Progenitor cell of endocrine pancreas (in vitro differentiated cells): ENCODE results near the gene CDH3. TPM values are rescaled to one million over a fixed set of nuclear protein-coding genes. Genes with fewer than 3 reads are reported as not detected.

Experiments used
- DNase-seq: peaks from one replicate; pipeline ENCODE4 v3.0.0; 2021; ENCODE audit warnings: low spot score; ENCODE audit not compliant: unreplicated experiment
- H3K27ac Mint-ChIP-seq: 2 replicates; pipeline ENCODE4 v1.8.0; 2021; ENCODE audit warnings: mild to moderate bottlenecking, moderate library complexity, mixed read lengths
- H3K27me3 Mint-ChIP-seq: 2 replicates; pipeline ENCODE4 v1.8.0; 2021; ENCODE audit warnings: mixed read lengths
- H3K36me3 Mint-ChIP-seq: 2 replicates; pipeline ENCODE4 v1.8.0; 2022; ENCODE audit warnings: mixed read lengths; ENCODE audit not compliant: insufficient read depth
- H3K4me1 Mint-ChIP-seq: 2 replicates; pipeline ENCODE4 v1.8.0; 2021; ENCODE audit warnings: low read depth, mixed read lengths
- H3K4me3 Mint-ChIP-seq: 2 replicates; pipeline ENCODE4 v1.8.0; 2021; ENCODE audit warnings: low read depth, mild to moderate bottlenecking, moderate library complexity, mixed read lengths
- H3K9me3 Mint-ChIP-seq: 2 replicates; pipeline ENCODE4 v1.8.0; 2021; ENCODE audit warnings: low read depth, mixed read lengths
- total RNA-seq: library from RNA; stranded (reverse); gene quantifications from 2 replicates; pipeline ENCODE4 v1.2.1, GENCODE V29; 2021
- TF ChIP-seq, protein P1 (sequence below): fragments of 200-600 bp; sonication (generic); IDR thresholded peaks from one replicate; pipeline ENCODE4 v1.5.0; 2021; ENCODE audit warnings: antibody characterized with exemption, mild to moderate bottlenecking; ENCODE audit not compliant: unreplicated experiment

The CDH3 gene
- total RNA-seq, 1 donor from 2014 or later: 107 TPM

DNA sequence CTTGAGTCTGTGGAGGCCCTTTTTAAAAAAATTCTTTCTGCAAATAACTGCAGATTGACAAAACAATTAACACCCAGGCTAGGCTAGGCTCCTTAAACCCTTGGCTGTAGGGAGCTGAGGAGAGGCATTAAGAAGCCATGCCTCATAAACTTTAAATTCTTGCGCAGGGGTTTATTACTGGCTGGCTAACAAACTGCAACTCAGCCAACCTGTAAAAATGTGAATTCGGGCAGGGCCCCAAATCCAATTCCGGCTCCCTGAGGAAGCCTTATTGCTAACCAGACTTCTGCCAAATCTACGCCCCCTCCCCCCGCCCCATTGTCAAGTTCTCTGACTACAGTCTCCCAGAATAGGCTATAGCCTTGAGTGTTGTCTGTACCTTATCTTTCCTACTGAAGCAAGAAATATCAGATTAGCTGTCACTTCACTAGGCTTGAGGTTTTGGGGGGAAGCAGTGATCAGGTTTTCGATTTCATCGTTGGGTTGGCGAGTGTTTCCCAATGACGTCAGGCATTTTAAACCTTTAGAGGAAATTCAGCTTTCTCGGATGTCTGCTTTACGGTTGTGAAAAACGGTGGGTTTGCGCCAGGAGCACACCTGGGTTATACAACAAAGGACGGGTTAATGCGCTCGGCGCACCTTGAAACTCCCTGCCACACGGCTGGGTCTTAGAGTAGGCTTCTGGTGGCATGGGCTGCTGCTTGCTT lies 2.0 kb downstream of the CDH3 start:
- H3K4me1 Mint-ChIP-seq: peaks cover 18% of the 10 kb centered on the region
- peaks cover 5% of the 10 kb centered on the region for H3K36me3 Mint-ChIP-seq
- TF ChIP-seq, protein P1, sequence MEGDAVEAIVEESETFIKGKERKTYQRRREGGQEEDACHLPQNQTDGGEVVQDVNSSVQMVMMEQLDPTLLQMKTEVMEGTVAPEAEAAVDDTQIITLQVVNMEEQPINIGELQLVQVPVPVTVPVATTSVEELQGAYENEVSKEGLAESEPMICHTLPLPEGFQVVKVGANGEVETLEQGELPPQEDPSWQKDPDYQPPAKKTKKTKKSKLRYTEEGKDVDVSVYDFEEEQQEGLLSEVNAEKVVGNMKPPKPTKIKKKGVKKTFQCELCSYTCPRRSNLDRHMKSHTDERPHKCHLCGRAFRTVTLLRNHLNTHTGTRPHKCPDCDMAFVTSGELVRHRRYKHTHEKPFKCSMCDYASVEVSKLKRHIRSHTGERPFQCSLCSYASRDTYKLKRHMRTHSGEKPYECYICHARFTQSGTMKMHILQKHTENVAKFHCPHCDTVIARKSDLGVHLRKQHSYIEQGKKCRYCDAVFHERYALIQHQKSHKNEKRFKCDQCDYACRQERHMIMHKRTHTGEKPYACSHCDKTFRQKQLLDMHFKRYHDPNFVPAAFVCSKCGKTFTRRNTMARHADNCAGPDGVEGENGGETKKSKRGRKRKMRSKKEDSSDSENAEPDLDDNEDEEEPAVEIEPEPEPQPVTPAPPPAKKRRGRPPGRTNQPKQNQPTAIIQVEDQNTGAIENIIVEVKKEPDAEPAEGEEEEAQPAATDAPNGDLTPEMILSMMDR: no peak
- no peaks in the 10 kb centered on the region for H3K9me3 Mint-ChIP-seq
- no peak overlapping the region for H3K27ac Mint-ChIP-seq
- no peak for DNase-seq
- H3K4me3 Mint-ChIP-seq: peak overlapping the region; percentile 84
- peaks cover 20% of the 10 kb centered on the region for H3K27me3 Mint-ChIP-seq

DNA sequence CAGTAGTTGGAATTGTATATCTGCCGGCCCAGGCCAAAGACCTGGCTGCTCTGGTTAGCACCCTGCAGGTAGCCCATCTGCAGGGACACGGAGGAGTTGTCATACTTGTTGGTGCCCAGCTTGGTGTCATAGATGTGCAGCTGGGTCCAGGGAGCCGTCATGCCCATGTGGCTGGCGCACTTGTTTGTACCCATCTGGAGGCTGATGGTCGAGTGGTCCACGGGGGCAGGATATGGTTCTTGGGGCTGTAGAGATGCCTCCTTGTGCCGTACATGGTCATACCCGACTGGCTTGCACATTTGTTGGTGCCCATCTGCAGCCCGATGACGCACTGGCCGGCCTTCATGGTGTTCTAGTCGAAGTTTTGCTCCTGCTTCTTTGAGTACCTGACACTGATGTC lies 6.0 kb downstream of the CDH3 start:
- no peak for DNase-seq
- no peaks in the 10 kb centered on the region for H3K27me3 Mint-ChIP-seq
- peaks cover 9% of the 10 kb centered on the region for H3K4me1 Mint-ChIP-seq
- no peak overlapping the region for H3K27ac Mint-ChIP-seq
- H3K9me3 Mint-ChIP-seq: no peaks in the 10 kb centered on the region
- TF ChIP-seq, protein P1: no peak
- no peak overlapping the region for H3K4me3 Mint-ChIP-seq
- peaks cover 5% of the 10 kb centered on the region for H3K36me3 Mint-ChIP-seq

DNA sequence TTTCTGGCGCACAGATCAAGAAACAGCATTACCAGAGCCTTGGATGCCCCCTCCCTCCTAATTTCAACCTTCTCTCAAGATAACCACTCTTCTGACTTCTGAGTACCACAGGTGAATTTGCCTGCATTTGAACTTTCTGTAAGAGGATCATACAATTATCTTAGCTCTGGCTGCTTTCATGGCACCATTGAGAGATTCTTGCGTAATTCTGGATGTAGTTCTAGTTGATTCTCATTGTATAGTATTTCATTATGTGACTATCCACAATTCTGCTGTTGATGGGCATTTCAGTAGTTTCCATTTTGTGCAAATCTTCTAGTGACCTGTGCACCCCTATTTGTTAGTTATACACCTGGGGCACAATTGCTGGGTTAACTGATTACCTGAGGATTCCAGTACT lies 7.5 kb downstream of the CDH3 start:
- no peaks in the 10 kb centered on the region for H3K9me3 Mint-ChIP-seq
- peaks cover 6% of the 10 kb centered on the region for H3K36me3 Mint-ChIP-seq
- no peak for DNase-seq
- no peak overlapping the region for H3K4me3 Mint-ChIP-seq
- TF ChIP-seq, protein P1: no peak
- H3K27me3 Mint-ChIP-seq: no peaks in the 10 kb centered on the region
- H3K4me1 Mint-ChIP-seq: peaks cover 2% of the 10 kb centered on the region
- no peak overlapping the region for H3K27ac Mint-ChIP-seq

DNA sequence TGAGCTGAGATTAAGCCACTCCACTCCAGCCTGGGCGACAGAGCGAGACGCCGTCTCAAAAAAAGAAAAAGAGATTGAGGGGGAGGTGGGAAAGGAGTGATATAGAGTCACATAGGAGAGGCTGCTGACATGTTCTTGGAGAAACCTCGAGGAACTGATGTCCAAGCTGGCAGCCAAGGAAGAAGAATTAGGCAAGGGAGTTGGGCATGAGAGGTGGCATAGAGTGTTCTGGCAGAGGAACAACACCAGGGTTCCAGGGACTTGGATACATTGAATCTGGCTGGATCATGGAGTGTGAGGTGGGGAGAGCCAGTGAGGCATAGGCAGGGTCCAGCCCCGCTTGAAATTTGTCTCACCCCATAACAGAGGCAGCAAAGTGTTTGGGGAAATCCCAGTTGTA lies 10.7 kb downstream of the CDH3 start:
- DNase-seq: no peak
- Mint-ChIP-seq H3K27ac (no peak overlapping the region), H3K36me3 (peaks cover 1% of the 10 kb centered on the region), H3K4me1 (no peaks in the 10 kb centered on the region), H3K9me3 (no peaks in the 10 kb centered on the region), H3K27me3 (no peaks in the 10 kb centered on the region), H3K4me3 (no peak overlapping the region)
- TF ChIP-seq, protein P1: no peak

DNA sequence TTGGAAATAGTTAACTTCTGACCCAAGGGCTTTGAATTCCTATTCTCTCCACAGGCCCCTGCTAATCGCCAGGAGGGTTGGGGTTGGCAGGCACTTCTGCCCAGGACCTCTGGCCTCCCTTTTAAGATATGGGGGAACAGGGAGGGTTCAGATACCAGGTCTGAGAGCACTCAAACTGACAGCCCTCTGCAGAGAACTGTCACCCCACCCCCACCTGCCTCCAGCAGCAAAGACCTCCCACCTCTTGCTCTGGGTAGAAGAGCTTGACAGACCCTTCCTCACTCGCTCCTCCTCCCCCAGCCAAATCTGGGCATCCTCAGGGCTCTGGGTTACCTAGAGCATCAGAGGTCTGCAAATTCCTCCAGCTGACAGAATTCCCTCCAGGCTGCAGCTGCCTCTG lies 11.6 kb downstream of the CDH3 start:
- Mint-ChIP-seq H3K27me3 (no peaks in the 10 kb centered on the region), H3K4me3 (no peak overlapping the region), H3K36me3 (peaks cover 1% of the 10 kb centered on the region), H3K27ac (no peak overlapping the region), H3K4me1 (no peaks in the 10 kb centered on the region), H3K9me3 (no peaks in the 10 kb centered on the region)
- no peak for DNase-seq
- TF ChIP-seq, protein P1: no peak
